ENCODE measurements around the gene SRCAP.
A peak's percentile ranks its signal among the peaks of the same experiment; 100 is the strongest.

The SRCAP gene

DNA sequence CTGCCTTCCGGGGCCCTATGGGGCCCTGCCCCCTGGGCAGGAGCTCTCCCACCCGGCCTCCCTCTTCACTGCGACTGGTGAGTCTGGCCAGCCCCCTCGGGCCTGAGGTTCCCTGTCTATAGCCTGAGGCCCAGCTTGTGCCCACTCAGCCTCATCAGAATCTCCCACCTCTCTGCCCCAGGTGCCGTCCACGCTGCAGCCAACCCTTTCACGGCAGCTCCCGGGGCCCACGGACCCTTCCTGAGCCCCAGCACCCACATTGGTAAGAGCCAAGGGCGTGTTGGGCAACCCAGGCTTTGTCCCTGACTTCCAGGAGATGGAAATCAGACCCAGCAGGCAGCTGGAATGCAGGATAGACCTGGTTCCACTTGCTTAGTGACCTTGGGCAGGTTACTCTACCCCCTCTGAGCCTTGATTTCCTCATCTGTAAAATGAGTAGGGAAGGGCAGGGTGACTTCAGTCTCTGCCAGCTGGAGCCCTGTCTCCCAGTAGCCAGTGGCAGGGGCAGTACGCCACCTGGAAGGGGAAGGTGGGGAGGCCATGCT lies 31.5 kb upstream of the SRCAP start:
- Histone ChIP-seq H3K4me2 (no peak overlapping the region), H3K27ac (peak overlapping the region in 1 of 11 experiments; percentile 16; a peak in 1 of 22 replicates), H4K20me1 (peaks cover 35 to 90% (median 76%) of the 10 kb centered on the region in 11 experiments), H3K27me3 (no peaks in the 10 kb centered on the region), H3K9me3 (replicated peaks in 1 of 11) (no peaks in the 10 kb centered on the region), H3K36me3 (peaks cover 77 to 94% (median 87%) of the 10 kb centered on the region in 11 experiments), H3K9ac (peak overlapping the region in 2 of 11 experiments; percentile 19 to 25; a peak in 1 of 22 replicates), H3K4me1 (peaks cover 2 to 32% (median 12%) of the 10 kb centered on the region in 10 experiments; a peak in 19 of 20 replicates), H3K4me3 (no peak overlapping the region)
- no peak for TF ChIP-seq Cebpa-rat (IDR thresholded peaks at IDR 0.05)

DNA sequence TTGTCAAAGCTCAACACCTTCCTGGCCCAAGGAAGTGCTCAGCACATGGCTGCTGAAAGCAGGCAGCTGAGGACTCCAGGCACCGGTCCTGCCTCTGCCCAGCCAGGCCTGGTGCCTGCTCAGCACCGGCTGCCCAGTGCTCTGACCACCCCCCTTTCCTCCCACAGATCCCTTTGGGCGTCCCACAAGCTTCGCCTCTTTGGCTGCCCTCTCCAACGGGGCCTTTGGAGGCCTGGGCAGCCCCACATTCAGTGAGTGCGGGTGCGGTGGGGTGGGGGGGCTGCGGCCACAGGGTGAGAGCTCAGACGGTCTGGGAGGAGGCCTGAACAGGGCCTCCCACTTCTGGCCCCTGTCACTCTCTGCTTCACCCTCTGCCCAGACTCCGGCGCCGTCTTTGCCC lies 30.6 kb upstream of the SRCAP start:
- Histone ChIP-seq H3K9me3 (replicated peaks in 1 of 11) (no peaks in the 10 kb centered on the region), H3K4me2 (no peak overlapping the region), H3K9ac (no peak overlapping the region), H3K27me3 (no peaks in the 10 kb centered on the region), H3K4me1 (peaks cover 0 to 22% (median 3%) of the 10 kb centered on the region in 10 experiments; a peak in 9 of 20 replicates), H3K4me3 (no peak overlapping the region), H3K27ac (no peak overlapping the region), H3K36me3 (peaks cover 67 to 85% (median 77%) of the 10 kb centered on the region in 11 experiments), H4K20me1 (peaks cover 28 to 80% (median 66%) of the 10 kb centered on the region in 11 experiments)
- TF ChIP-seq Cebpa-rat (IDR thresholded peaks at IDR 0.05) = no peak

DNA sequence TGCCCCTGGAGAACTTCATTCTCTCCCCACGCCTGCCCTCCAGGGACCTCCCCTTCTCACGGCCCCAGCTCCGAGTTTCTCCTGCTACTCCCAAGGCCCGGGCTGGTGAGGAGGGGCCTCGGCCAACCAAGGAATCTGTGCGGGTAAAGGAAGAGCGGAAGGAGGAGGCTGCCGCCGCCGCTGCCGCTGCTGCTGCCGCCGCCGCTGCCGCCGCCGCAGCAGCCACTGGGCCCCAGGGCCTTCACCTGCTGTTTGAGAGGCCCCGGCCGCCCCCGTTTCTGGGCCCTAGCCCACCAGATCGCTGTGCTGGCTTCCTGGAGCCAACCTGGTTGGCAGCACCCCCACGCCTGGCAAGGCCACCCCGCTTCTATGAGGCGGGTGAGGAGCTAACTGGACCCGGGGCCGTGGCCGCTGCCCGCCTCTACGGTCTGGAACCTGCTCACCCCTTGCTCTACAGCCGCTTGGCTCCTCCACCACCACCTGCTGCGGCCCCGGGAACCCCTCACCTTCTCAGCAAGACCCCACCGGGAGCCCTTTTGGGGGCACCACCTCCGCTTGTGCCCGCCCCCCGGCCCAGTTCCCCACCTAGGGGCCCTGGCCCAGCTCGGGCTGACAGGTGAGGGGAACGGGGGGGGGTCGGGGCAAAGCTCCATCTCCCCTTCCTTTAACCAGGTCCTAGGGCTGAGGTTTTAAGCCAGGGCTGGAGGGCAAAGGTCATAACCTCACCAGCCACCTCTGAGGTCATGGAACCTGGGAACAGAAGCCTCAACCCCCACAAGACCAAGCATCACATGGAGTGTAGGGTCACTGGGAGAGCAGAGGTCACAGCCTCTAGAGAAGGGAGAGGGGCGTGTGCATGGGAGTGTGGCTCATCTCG lies 29.7 kb upstream of the SRCAP start:
- Histone ChIP-seq H3K4me3 (no peak overlapping the region), H3K36me3 (peaks cover 61 to 78% (median 71%) of the 10 kb centered on the region in 11 experiments), H3K4me1 (peaks cover 0 to 17% (median 0%) of the 10 kb centered on the region in 10 experiments; a peak in 3 of 20 replicates), H3K27me3 (no peaks in the 10 kb centered on the region), H4K20me1 (peaks cover 21 to 74% (median 59%) of the 10 kb centered on the region in 11 experiments; a peak in 21 of 22 replicates), H3K27ac (no peak overlapping the region), H3K9me3 (replicated peaks in 1 of 11) (no peaks in the 10 kb centered on the region), H3K4me2 (no peak overlapping the region), H3K9ac (no peak overlapping the region)
- TF ChIP-seq Cebpa-rat (IDR thresholded peaks at IDR 0.05) = no peak

DNA sequence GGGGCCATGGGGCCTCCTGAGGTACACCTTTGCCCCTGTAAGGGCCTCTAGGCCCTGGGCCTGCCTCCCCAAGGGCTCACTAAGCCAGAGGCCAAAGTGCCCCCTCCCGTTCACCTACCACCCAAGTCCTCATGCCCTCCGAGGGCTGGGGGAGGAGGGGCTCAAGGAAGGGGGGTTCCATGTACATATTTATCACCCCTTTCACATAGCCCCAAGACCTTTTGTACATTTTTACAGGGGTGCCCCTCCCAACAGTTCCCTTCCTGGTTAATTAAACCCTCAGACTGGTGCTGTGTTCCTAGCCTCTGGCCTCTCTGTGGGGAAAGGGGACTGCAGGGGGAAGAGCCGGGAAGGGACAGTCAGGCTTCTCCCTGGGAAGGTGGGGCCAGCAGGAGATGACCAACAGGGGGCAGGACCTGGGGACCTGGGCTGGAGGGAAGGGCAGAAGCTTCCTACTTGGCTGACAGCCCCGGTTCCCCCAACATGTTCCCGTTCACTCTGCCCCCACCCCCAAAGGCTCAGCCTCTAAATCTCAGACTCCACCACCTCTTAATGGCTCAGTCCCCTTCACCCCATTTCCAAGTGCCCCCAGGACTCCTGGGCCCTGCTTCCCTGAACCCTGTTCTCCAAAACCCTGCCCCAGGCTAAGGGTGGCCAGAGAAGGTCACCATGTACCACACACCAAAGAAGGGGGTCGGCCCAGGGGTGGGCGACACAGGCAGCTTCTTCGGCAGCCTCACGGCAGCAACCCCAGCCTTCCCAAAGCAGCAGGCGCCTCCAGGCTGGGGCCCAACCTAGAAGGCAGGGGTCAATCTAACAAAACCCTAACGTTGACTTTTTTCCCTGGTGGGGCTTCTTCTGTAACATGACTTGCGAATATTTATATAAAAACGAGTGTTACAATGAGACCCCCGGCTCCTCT lies 28.8 kb upstream of the SRCAP start:
- TF ChIP-seq Cebpa-rat (IDR thresholded peaks at IDR 0.05) = no peak
- Histone ChIP-seq H3K36me3 (peaks cover 53 to 70% (median 63%) of the 10 kb centered on the region in 11 experiments), H3K4me3 (no peak overlapping the region), H3K4me2 (no peak overlapping the region), H3K27me3 (no peaks in the 10 kb centered on the region), H3K4me1 (peaks cover 0 to 13% (median 0%) of the 10 kb centered on the region in 10 experiments; a peak in 3 of 20 replicates), H4K20me1 (peaks cover 13 to 65% (median 50%) of the 10 kb centered on the region in 11 experiments; a peak in 21 of 22 replicates), H3K9ac (no peak overlapping the region), H3K9me3 (replicated peaks in 1 of 11) (no peaks in the 10 kb centered on the region), H3K27ac (no peak overlapping the region)

DNA sequence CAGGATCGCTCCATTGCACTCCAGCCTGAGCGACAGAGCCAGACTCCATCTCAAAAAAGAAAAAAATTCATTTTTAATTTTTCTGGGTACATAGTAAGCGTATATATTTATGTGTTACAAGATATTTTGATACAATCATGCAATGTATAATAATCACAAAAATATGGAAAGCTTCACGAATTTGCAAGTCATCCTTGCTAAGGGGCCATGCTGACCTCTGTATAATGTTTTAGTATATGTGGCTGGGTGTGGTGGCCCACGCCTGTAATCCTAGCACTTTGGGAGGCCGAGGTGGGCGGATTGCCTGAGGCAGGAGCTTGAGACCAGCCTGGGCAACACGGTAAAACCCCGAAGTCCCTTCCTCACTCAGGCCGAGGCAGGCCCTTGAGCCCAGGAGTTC lies 23.8 kb upstream of the SRCAP start:
- Histone ChIP-seq H3K27me3 (no peaks in the 10 kb centered on the region), H3K4me2 (no peak overlapping the region), H4K20me1 (peaks cover 0 to 16% (median 6%) of the 10 kb centered on the region in 11 experiments; a peak in 12 of 22 replicates), H3K27ac (no peak overlapping the region), H3K36me3 (peaks cover 5 to 20% (median 13%) of the 10 kb centered on the region in 11 experiments), H3K9me3 (replicated peaks in 1 of 11) (no peaks in the 10 kb centered on the region), H3K4me1 (peaks cover 0 to 19% (median 11%) of the 10 kb centered on the region in 10 experiments; a peak in 12 of 20 replicates), H3K9ac (no peak overlapping the region), H3K4me3 (no peak overlapping the region)
- TF ChIP-seq Cebpa-rat (IDR thresholded peaks at IDR 0.05) = no peak

DNA sequence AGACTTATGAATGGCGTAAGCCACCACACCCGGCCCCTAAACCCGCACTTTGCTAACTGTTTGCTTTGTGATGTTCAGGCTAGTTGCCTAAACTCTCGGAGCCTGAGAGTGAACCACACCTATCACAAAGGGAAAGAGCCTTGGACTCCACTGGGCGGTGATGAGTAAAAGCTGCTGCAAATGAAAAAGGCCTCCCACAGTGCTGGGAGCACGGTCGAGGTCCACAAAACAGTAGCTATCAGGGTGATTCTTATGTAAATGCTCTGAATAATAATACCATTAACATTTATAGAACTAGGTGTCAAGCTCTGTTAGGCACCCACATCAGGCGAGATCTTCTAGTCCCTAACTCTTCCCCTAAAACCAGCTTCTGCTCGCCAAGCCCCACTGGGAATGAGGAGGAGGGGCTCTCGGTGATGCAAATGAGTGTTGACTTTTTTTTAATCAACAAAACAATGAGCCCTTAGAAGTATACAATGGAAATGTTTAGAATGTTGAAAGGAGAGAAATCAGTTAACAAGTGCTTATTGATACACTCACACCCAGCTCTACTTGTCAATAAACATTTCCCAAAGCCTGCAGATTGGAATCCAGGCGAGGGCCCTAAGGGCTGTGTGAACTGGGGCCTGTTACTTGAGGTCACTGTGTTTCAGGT lies 20.9 kb upstream of the SRCAP start:
- Histone ChIP-seq H3K27ac (no peak overlapping the region), H3K4me2 (peak overlapping the region in 6 of 11 experiments; percentile 19 to 47 (median 33); a peak in 5 of 22 replicates), H3K9me3 (replicated peaks in 1 of 11) (peaks cover 0 to 3% (median 0%) of the 10 kb centered on the region in 11 experiments; a peak in 1 of 22 replicates), H3K4me3 (no peak overlapping the region), H3K27me3 (no peaks in the 10 kb centered on the region), H3K36me3 (no peaks in the 10 kb centered on the region), H3K9ac (no peak overlapping the region), H4K20me1 (no peaks in the 10 kb centered on the region), H3K4me1 (peaks cover 0 to 26% (median 13%) of the 10 kb centered on the region in 10 experiments; a peak in 12 of 20 replicates)
- TF ChIP-seq Cebpa-rat (IDR thresholded peaks at IDR 0.05) = no peak

DNA sequence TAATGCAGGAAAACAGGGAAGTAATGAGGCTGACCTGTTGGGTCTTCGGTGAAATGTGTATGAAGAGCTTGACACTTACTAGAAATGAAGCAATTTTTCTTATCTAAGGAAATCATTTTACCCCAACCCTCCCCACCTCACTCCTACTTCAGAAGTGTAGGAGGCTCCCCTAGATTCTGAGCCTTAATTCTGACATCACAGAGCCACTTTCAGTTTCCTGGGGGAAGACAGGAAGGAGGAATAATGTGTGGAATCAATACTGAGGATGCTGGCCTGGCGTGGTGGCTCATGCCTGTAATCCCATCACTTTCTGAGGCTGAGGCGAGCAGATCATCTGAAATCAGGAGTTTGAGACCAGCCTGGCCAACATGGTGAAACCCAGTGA lies 20.4 kb upstream of the SRCAP start:
- no peak overlapping the region for H3K9ac ChIP-seq
- H3K4me2 ChIP-seq = no peak overlapping the region; a peak in 1 of 22 replicates
- H3K27ac ChIP-seq = no peak overlapping the region
- no peak for TF ChIP-seq Cebpa-rat (IDR thresholded peaks at IDR 0.05)
- H3K9me3 ChIP-seq (replicated peaks in 1 of 11) = peaks cover 0 to 3% (median 0%) of the 10 kb centered on the region in 11 experiments; a peak in 1 of 22 replicates
- peaks cover 0 to 26% (median 13%) of the 10 kb centered on the region in 10 experiments; a peak in 12 of 20 replicates for H3K4me1 ChIP-seq
- H3K4me3 ChIP-seq = no peak overlapping the region
- H3K36me3 ChIP-seq = no peaks in the 10 kb centered on the region
- H4K20me1 ChIP-seq = no peaks in the 10 kb centered on the region
- no peaks in the 10 kb centered on the region for H3K27me3 ChIP-seq

DNA sequence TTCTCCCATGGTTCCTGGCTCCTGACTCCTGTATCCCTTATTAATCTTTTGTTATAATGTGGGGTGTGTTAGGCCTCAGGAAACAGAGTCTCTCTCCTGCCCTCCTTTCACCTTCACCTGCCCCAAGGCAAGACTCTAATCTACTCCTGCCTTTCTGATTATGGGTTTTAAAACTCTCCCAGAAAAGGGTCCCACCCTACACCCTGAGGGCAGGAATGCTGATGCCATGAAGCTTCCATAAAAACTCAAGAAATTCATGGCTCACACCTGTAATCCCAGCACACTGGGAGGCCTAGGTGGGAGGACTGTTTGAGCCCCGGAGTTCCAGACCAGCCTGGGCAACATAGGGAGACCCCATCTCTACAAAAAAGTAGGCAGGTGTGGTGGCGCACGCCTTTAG lies 18.6 kb upstream of the SRCAP start:
- no peak overlapping the region for H3K4me3 ChIP-seq

More for the DNA sequence above, 18.6 kb upstream of the SRCAP start:
- Histone ChIP-seq H3K9me3 (replicated peaks in 1 of 11) (peaks cover 0 to 3% (median 0%) of the 10 kb centered on the region in 11 experiments; a peak in 1 of 22 replicates), H3K4me2 (no peak overlapping the region), H3K27me3 (no peaks in the 10 kb centered on the region), H3K9ac (no peak overlapping the region), H4K20me1 (no peaks in the 10 kb centered on the region), H3K36me3 (no peaks in the 10 kb centered on the region), H3K27ac (no peak overlapping the region), H3K4me1 (peaks cover 0 to 26% (median 13%) of the 10 kb centered on the region in 10 experiments; a peak in 12 of 20 replicates)
- TF ChIP-seq Cebpa-rat (IDR thresholded peaks at IDR 0.05) = no peak
